Kidney epithelial cell (primary cell): ENCODE measurements around the gene SKA1. TPM values are rescaled to one million over a fixed set of nuclear protein-coding genes. Genes with fewer than 3 reads are reported as not detected.
"Not testable (repeated sequence)": the region's sequence is repeated elsewhere in the genome, so short reads cannot be mapped to it uniquely, and the experiment has no call there.

Experiments used
- DNase-seq: peaks from one replicate; pipeline ENCODE4 v3.0.0-alpha.2; 2010; ENCODE audit warnings: low read depth
- H3K27me3 ChIP-seq: 2 replicates; pipeline ENCODE4 v1.6.0; 2011; ENCODE audit warnings: low read length; ENCODE audit not compliant: control insufficient read depth, insufficient read depth
- H3K36me3 ChIP-seq: 2 replicates; pipeline ENCODE4 v1.5.1; 2011; ENCODE audit warnings: low read length; ENCODE audit not compliant: control insufficient read depth, insufficient read depth
- H3K4me3 ChIP-seq: 2 replicates; pipeline ENCODE4 v1.5.1; 2011; ENCODE audit warnings: low read depth, mild to moderate bottlenecking, control low read depth, low read length
- total RNA-seq: library from RNA; depleted of rRNA; stranded (reverse); fragments of >200 nt; gene quantifications from 2 replicates; pipeline ENCODE4 v1.2.3, GENCODE V29; 2015
- TF ChIP-seq, protein P1 (sequence below): IDR thresholded peaks from 2 replicates; pipeline ENCODE4 v1.5.1; 2011; ENCODE audit warnings: mild to moderate bottlenecking, moderate library complexity, low read length, control low read depth, inconsistent platforms; ENCODE audit not compliant: insufficient read depth, poor library complexity, severe bottlenecking

Gene SKA1
- total RNA-seq, 1 donor from 2014 or later: 5.1 TPM

DNA sequence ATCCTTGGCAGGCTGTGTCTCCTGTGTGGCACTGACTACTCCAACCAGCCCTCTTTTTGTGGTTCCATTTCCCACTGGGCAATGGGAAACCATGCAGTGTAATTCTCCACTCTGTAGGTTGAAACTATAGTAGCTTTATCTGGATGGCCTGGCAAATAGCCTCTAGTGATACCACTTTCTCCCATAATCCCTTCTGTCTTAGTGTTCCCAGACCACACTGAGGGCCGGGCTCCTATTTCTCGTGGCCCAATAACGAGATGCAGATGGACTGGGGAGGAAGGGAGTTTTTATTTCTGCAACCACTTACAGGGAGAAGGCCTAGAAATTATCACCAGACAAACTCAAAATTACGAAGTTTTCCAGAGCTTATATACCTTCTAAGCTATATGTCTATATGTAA lies 24.7 kb downstream of the SKA1 start:
- Histone ChIP-seq H3K36me3 (no peaks in the 10 kb centered on the region), H3K27me3 (peaks cover 3% of the 10 kb centered on the region), H3K4me3 (no peak overlapping the region)
- TF ChIP-seq, protein P1, sequence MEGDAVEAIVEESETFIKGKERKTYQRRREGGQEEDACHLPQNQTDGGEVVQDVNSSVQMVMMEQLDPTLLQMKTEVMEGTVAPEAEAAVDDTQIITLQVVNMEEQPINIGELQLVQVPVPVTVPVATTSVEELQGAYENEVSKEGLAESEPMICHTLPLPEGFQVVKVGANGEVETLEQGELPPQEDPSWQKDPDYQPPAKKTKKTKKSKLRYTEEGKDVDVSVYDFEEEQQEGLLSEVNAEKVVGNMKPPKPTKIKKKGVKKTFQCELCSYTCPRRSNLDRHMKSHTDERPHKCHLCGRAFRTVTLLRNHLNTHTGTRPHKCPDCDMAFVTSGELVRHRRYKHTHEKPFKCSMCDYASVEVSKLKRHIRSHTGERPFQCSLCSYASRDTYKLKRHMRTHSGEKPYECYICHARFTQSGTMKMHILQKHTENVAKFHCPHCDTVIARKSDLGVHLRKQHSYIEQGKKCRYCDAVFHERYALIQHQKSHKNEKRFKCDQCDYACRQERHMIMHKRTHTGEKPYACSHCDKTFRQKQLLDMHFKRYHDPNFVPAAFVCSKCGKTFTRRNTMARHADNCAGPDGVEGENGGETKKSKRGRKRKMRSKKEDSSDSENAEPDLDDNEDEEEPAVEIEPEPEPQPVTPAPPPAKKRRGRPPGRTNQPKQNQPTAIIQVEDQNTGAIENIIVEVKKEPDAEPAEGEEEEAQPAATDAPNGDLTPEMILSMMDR: no peak
- no peak for DNase-seq

DNA sequence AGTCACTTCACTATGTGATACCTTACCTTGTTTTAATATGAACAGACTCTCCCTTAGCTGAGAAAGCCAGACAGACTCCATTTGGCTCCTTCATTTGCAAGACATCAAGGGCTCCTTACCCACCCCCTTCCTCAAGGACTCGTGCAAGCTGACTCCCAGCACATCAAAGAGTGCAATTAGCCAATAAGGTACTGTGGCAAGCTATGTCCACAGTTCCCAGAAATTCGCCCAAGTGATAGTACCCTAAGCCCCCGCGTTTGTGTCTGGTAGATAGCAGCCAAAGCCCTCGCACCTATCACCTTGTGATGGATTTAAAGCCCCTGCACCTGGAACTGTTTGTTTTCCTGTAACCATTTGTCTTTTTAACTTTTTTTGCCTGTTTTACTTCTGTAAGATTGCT lies 25.6 kb downstream of the SKA1 start:
- not testable (repeated sequence) for H3K27me3 ChIP-seq, DNase-seq

GRCh38 chr18:50401295-50401694 lies 26.4 kb downstream of the SKA1 start:
- H3K4me3 ChIP-seq: no peak overlapping the region
- DNase-seq: no peak
- H3K36me3 ChIP-seq: no peaks in the 10 kb centered on the region
- H3K27me3 ChIP-seq: peaks cover 4% of the 10 kb centered on the region
- TF ChIP-seq, protein P1: no peak

More for the DNA sequence above, 25.6 kb downstream of the SKA1 start:
- H3K36me3 ChIP-seq, H3K4me3 ChIP-seq: not testable (repeated sequence)

DNA sequence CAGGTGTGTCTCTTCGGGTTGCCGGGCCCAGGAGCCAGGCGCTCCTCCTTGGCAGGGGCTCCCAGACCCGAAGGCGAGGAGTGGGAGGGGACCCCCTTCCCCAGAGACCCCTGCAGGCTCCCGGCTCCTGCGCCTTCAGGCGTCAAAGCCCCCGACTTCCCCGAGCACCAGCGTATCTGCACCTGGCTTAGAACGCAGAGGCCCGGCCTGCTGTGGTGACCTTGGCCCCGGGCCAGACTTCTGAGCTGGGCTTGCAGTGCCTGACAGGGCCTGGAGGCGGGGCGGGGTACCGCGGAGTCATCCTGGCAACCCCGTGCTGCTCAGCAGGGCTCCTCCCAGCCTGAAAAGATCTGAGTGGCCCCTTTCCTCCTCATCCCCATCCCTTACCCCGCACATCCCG lies 27.0 kb downstream of the SKA1 start:
- Histone ChIP-seq H3K36me3 (no peaks in the 10 kb centered on the region), H3K4me3 (no peak overlapping the region), H3K27me3 (peaks cover 5% of the 10 kb centered on the region)
- TF ChIP-seq, protein P1: no peak
- DNase-seq: no peak

DNA sequence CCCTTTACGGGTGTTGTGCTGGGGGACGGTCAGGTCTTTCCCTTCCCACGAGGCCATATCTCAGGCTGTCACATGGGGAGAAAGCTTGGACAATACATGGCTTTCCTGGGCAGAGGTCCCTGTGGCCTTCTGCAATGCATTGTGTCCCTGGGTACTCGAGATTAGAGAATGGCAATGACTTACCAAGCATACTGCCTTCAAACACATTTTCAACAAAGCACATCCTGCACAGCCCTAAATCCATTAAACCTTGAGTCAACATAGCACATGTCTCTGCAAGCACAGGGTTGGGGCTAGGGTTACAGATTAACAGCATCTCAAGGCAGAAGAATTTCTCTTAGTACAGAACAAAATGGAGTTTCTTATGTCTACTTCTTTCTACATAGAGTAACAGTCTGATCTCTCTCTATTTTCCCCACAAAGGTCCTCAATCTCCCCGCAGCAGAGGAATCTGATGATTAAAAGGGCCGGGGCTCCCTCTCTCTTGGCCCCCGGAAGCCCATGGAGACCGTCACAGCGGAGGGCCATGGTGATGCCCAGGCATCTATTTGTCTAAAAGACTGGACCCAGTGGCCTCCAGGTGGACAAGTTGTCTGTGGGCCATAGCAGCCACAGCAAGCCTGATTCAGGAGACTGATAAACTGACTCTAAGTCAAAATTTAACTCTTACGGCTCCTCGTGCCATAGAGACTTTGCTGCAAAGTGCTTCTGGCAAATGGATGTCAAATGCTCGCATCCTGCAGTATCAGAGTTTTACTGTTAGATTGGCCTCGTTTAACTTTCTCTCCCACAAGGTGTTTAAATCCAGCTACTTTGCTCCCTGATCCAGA lies 30.1 kb downstream of the SKA1 start:
- not testable (repeated sequence) for H3K27me3 ChIP-seq, DNase-seq, H3K4me3 ChIP-seq, H3K36me3 ChIP-seq

GRCh38 chr18:50405582-50406271 lies 30.9 kb downstream of the SKA1 start:
- H3K36me3 ChIP-seq: no peaks in the 10 kb centered on the region
- H3K4me3 ChIP-seq: no peak overlapping the region
- H3K27me3 ChIP-seq: peaks cover 5% of the 10 kb centered on the region
- DNase-seq: no peak
- TF ChIP-seq, protein P1: no peak
